Ovary (tissue), 9 donors: ENCODE measurements around the gene PRICKLE2. TPM values are rescaled to one million over a fixed set of nuclear protein-coding genes. Genes with fewer than 3 reads are reported as not detected.

ENCODE experiments used
- DNase-seq, 5 donors: peaks; one replicate each; pipeline ENCODE4 v3.0.0-alpha.2; 2019 to 2020
- H3K27ac ChIP-seq, 2 donors: fragments of 200-600 bp; one replicate each; pipeline versions ENCODE4 v1.5.1 to v1.8.0; 2019 to 2022
- H3K27me3 ChIP-seq: fragments of 200-600 bp; one replicate; pipeline ENCODE4 v1.8.0; 2022
- H3K36me3 ChIP-seq: fragments of 200-600 bp; sonication (generic); one replicate; pipeline ENCODE4 v1.5.1; 2019
- H3K4me1 ChIP-seq: one replicate; pipeline ENCODE4 v1.8.1; 2013; ENCODE audit warnings: mild to moderate bottlenecking, moderate library complexity; ENCODE audit not compliant: insufficient read depth
- H3K4me3 ChIP-seq: fragments of 200-600 bp; sonication (generic); one replicate; pipeline ENCODE4 v1.5.1; 2017
- H3K9me3 ChIP-seq, 2 donors: fragments of 200-600 bp in 1 of 2; sonication (generic) in 1 of 2; one replicate each; pipeline versions ENCODE4 v1.5.1 to v1.8.1; 2013 to 2019; ENCODE audit warnings: mild to moderate bottlenecking in 1 of 2, moderate library complexity in 1 of 2
- CTCF ChIP-seq, 3 donors: fragments of 450-650 bp in 2 of 3; fragments of 200-600 bp in 1 of 3; IDR thresholded peaks; one replicate each; pipeline versions ENCODE4 v1.5.1 to v1.8.0; 2016 to 2022; ENCODE audit warnings: antibody characterized with exemption in 3 of 3, mild to moderate bottlenecking in 1 of 3
- EP300 ChIP-seq: sonication (generic); formaldehyde crosslinking; IDR thresholded peaks from one replicate; pipeline ENCODE4 v1.6.1; 2017; ENCODE audit warnings: antibody characterized with exemption
- POLR2A ChIP-seq: fragments of 450-650 bp; IDR thresholded peaks from one replicate; pipeline ENCODE4 v1.6.1; 2017; ENCODE audit warnings: antibody characterized with exemption, mild to moderate bottlenecking, moderate library complexity
- WGBS, 3 donors: extraction: QIAGEN DNeasy Blood & Tissue Kit in 1 of 3; methylation state at CpG; one replicate each; pipeline versions ENCODE4 v1.1.5 to v1.1.7; 2013 to 2017; 5-methylcytosine and 5-hydroxymethylcytosine counted together
- intact Hi-C, 4 donors: fragments of 100-400 bp; cut with DNase I; formaldehyde crosslinking; loops; one replicate each; pipeline versions ENCODE4 v1.11.0 to v1.15.1; 2022 to 2023
- polyA plus RNA-seq, 2 donors: library from polyadenylated mRNA; stranded (reverse); fragments of 200-250 nt in 1 of 2; fragments of 350-450 nt in 1 of 2; fragmentation: Illumina TruSeq in 1 of 2; extraction: RNeasy Lipid Tissue Mini Kit (QIAGEN cat#74804) in 1 of 2; gene quantifications; one replicate each; pipeline ENCODE4 v1.2.3, GENCODE V29; 2013 to 2014
- total RNA-seq, 7 donors: library from RNA; depleted of rRNA in 2 of 7; stranded (reverse); fragments of >200 nt in 2 of 7; fragmentation: NEBNext Ultra II Directional in 3 of 7; extraction: Animal tissue kit (Norgen Biotek cat#: 25700) in 3 of 7; gene quantifications; one replicate each; pipeline versions ENCODE4 v1.1.0 to v1.2.4, GENCODE V29; 2016 to 2023
- donor health status: DM: no; HTN: no; CAD: no; lungs with moderate emphysema.
- donor health status: DM: no; HTN: no; CAD: no.
- donor health status: Bipolar disorder and iron deficiency.
- donor health status: DM: yes; HTN: yes; CAD: no.
- donor health status: DM: no; HTN: no; CAD: no.
- donor health status: DM: yes; HTN: yes; CAD: no.

Gene PRICKLE2
- total and polyA plus RNA-seq, 9 donors, result 6.3 to 34.8 (median 25.4) TPM

- H3K4me3 ChIP-seq, result no peak overlapping the region
- TF ChIP-seq POLR2A (no peak), EP300 (no peak), CTCF (IDR thresholded peaks at IDR 0.05) (no peak)
- intact Hi-C loops, result no loop called here
- WGBS, 3 donors, result 92 to 97% (median 96%) methylated on average over 13 of the region's 13 CpGs
- no peaks in the 10 kb centered on the region for H3K9me3 ChIP-seq
- DNase-seq, result no peak
- H3K36me3 ChIP-seq, result no peaks in the 10 kb centered on the region
- H3K4me1 ChIP-seq, result peaks cover 2% of the 10 kb centered on the region
- no peak overlapping the region for H3K27ac ChIP-seq
- no peaks in the 10 kb centered on the region for H3K27me3 ChIP-seq
These were observed 78.1 kb downstream of the PRICKLE2 start for GRCh38 chr3:64147211-64147610.

GRCh38 chr3:64145438-64145837 lies 79.8 kb downstream of the PRICKLE2 start:
- no peak overlapping the region for H3K4me3 ChIP-seq
- no peak overlapping the region for H3K27ac ChIP-seq
- peaks cover 2% of the 10 kb centered on the region for H3K4me1 ChIP-seq
- DNase-seq, result no peak
- H3K27me3 ChIP-seq, result no peaks in the 10 kb centered on the region
- no peaks in the 10 kb centered on the region for H3K36me3 ChIP-seq
- WGBS, 3 donors, result 79 to 83% (median 81%) methylated on average over 2 of the region's 2 CpGs
- intact Hi-C loops, result no loop called here
- TF ChIP-seq EP300, result no peak
- TF ChIP-seq CTCF (IDR thresholded peaks at IDR 0.05), result no peak
- TF ChIP-seq POLR2A, result no peak
- no peaks in the 10 kb centered on the region for H3K9me3 ChIP-seq

GRCh38 chr3:64144241-64144900 lies 80.9 kb downstream of the PRICKLE2 start:
- WGBS, 3 donors, result 87 to 92% (median 90%) methylated on average over 9 of the region's 9 CpGs

GRCh38 chr3:64143409-64144130 lies 81.7 kb downstream of the PRICKLE2 start:
- whole genome bisulfite sequencing, 3 donors, result 66 to 81% (median 80%) methylated on average over 5 of the region's 5 CpGs
- H3K27ac ChIP-seq, result no peak overlapping the region
- H3K4me1 ChIP-seq, result peaks cover 5% of the 10 kb centered on the region
- intact Hi-C loops, result no loop called here
- no peak for TF ChIP-seq CTCF (IDR thresholded peaks at IDR 0.05)
- TF ChIP-seq POLR2A, result no peak
- TF ChIP-seq EP300, result no peak
- no peaks in the 10 kb centered on the region for H3K9me3 ChIP-seq
- H3K27me3 ChIP-seq, result no peaks in the 10 kb centered on the region
- H3K4me3 ChIP-seq, result no peak overlapping the region
- H3K36me3 ChIP-seq, result no peaks in the 10 kb centered on the region
- DNase-seq, result no peak

More at GRCh38 chr3:64144241-64144900, 80.9 kb downstream of the PRICKLE2 start:
- Histone ChIP-seq H3K4me3 (no peak overlapping the region), H3K4me1 (peaks cover 4% of the 10 kb centered on the region), H3K9me3 (no peaks in the 10 kb centered on the region), H3K36me3 (no peaks in the 10 kb centered on the region), H3K27ac (no peak overlapping the region), H3K27me3 (no peaks in the 10 kb centered on the region)
- no peak for TF ChIP-seq EP300
- intact Hi-C loops, result no loop called here
- no peak for DNase-seq

- intact Hi-C loops, result no loop called here
- H3K27ac ChIP-seq, result no peak overlapping the region
- H3K9me3 ChIP-seq, result no peaks in the 10 kb centered on the region
- H3K4me3 ChIP-seq, result no peak overlapping the region
- peaks cover 5% of the 10 kb centered on the region for H3K4me1 ChIP-seq
- no peak for DNase-seq
- WGBS, 3 donors, result 83 to 90% (median 85%) methylated on average over 3 of the region's 3 CpGs
- no peaks in the 10 kb centered on the region for H3K36me3 ChIP-seq
- H3K27me3 ChIP-seq, result no peaks in the 10 kb centered on the region
- TF ChIP-seq CTCF (IDR thresholded peaks at IDR 0.05) (no peak), EP300 (no peak), POLR2A (no peak)
These were observed 83.8 kb downstream of the PRICKLE2 start for GRCh38 chr3:64141476-64141875.
